Immature natural killer cell (primary cell): Measurements from ENCODE around the gene P2RX1. TPM values are rescaled to one million over a fixed set of nuclear protein-coding genes. Genes with fewer than 3 reads are reported as not detected.
A peak's percentile ranks its signal among the peaks of the same experiment; 100 is the strongest.

ENCODE experiments used
- DNase-seq, 3 donors: peaks; one replicate each; pipeline ENCODE4 v3.0.0; 2022; ENCODE audit warnings: mixed read lengths in 1 of 3
- H3K27ac Mint-ChIP-seq, 6 donors: one replicate each; pipeline ENCODE4 v1.8.0; 2020; ENCODE audit warnings: mixed read lengths in 6 of 6, mild to moderate bottlenecking in 5 of 6, inconsistent platforms in 4 of 6, moderate library complexity in 3 of 6
- H3K27me3 Mint-ChIP-seq, 3 donors: one replicate each; pipeline ENCODE4 v1.8.0; 2020 to 2021; ENCODE audit warnings: low read depth in 3 of 3, mild to moderate bottlenecking in 3 of 3, mixed read lengths in 3 of 3, moderate library complexity in 3 of 3, inconsistent platforms in 1 of 3
- H3K36me3 Mint-ChIP-seq, 3 donors: one replicate each; pipeline ENCODE4 v1.8.0; 2020; ENCODE audit warnings: mixed read lengths in 3 of 3, inconsistent platforms in 2 of 3, mild to moderate bottlenecking in 2 of 3
- H3K4me1 Mint-ChIP-seq, 2 donors: one replicate each; pipeline ENCODE4 v1.8.0; 2020; ENCODE audit warnings: inconsistent platforms in 2 of 2, mild to moderate bottlenecking in 2 of 2, mixed read lengths in 2 of 2, moderate library complexity in 1 of 2
- H3K4me3 Mint-ChIP-seq, 5 donors: one replicate each; pipeline ENCODE4 v1.8.0; 2020; ENCODE audit warnings: mild to moderate bottlenecking in 5 of 5, mixed read lengths in 5 of 5, inconsistent platforms in 3 of 5, moderate library complexity in 3 of 5
- H3K9me3 Mint-ChIP-seq, 6 donors: one replicate each; pipeline ENCODE4 v1.8.0; 2020; ENCODE audit warnings: mild to moderate bottlenecking in 6 of 6, mixed read lengths in 6 of 6, inconsistent platforms in 4 of 6, moderate library complexity in 3 of 6
- polyA plus RNA-seq, 3 donors: library from polyadenylated mRNA; unstranded; fragments of 300-500 nt; fragmentation: Illumina TruSeq; gene quantifications; one replicate each; pipeline ENCODE4 v1.2.3, GENCODE V29; 2021

P2RX1 gene
- polyA plus RNA-seq, 3 donors from 2014 or later: 0.33 TPM; not detected in 2

DNA sequence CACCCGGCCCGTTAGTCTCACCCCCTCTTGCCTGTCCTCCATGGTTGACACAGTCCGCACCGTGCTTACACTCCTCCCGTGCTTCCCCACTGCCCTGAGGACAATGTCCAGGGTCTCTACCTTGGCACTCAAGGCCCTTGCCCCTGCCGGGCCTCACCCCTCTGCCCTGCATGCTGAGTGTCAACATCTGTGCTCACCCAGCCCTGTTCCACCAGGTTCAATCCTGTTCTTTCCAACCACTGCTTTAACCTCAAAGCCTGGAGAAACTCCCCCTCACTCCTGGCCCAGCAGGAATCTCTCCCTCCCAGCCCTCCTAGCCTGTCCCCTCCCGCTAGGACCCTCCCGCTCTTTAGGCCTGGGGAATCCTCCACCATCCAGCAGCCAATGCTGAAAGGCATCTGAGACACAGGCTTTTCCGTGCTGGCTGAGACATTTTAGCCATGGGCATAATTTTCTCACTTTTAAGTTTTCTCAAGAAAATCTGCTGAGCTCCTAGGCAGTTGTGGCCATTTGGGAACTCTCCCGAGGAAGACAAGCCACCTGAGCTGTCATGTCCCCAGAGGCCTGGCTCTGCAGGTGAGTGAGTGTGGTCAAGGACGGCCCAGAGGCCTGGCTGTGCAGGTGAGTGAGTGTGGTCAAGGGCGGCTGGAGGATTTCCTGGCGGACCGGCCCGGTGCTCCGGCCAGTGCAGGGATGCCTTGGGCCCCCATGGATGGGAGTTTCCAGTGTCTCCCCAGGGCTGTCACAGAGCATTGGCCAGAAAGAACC lies 10.8 kb upstream of the P2RX1 start:
- H3K4me1 Mint-ChIP-seq: peaks cover 0 to 3% of the 10 kb centered on the region in 2 donors
- peaks cover 4 to 12% (median 5%) of the 10 kb centered on the region in 3 donors for H3K27me3 Mint-ChIP-seq
- H3K9me3 Mint-ChIP-seq: no peaks in the 10 kb centered on the region
- peak overlapping the region in 3 of 6 donors; percentile 51 to 87 (median 51) for H3K27ac Mint-ChIP-seq
- peaks cover 0 to 14% (median 0%) of the 10 kb centered on the region in 3 donors for H3K36me3 Mint-ChIP-seq
- DNase-seq: no peak
- H3K4me3 Mint-ChIP-seq: no peak overlapping the region

GRCh38 chr17:3925684-3926485 lies 9.6 kb upstream of the P2RX1 start:
- no peak for DNase-seq
- Mint-ChIP-seq H3K4me1 (peaks cover 0 to 3% of the 10 kb centered on the region in 2 donors), H3K4me3 (peak overlapping the region in 1 of 5 donors; percentile 8), H3K27me3 (peaks cover 4 to 12% (median 7%) of the 10 kb centered on the region in 3 donors), H3K27ac (peak overlapping the region in 5 of 6 donors; percentile 15 to 70 (median 32)), H3K36me3 (peaks cover 0 to 11% (median 0%) of the 10 kb centered on the region in 3 donors), H3K9me3 (no peaks in the 10 kb centered on the region)

DNA sequence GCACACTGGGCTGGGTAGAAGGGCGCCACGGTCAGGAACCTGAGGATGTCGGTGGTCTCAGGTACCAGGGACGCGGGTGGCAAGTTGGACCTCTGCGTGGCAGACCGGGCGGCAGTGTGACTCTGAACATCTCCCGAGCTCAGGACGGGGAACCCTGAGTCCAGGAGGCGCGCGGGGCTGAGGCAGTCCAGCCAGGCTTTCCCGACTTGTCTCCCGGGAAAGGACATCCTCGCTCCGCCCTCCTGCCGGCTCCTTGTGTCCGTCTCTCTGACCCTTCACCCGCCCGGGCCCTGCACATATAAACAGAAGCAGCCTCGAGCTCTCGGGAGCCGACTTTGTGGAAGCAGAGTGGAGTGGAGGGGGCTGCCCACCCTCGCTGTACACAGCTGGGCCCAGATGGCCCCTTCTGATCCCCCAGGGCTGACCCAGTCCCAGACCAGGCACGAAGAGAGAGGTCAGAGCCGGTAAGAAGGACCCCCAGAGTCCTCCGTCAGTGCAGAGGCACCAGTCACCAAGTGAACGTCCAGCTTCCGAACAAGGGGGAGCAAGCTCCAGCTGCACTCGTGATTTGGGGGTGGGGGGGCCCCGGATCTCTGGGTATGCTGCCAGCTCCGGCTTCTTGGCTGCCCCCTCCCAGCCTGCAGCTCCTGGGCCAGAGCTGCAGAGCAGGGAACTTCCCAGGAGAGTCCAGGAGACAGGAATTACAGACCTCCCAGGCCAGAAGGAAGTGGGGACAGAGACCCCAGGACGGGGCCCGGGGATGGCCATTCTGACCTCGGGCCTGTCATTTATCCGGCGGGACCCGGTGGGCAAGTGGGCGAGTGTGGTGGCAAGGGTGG lies 8.5 kb upstream of the P2RX1 start:
- Mint-ChIP-seq H3K9me3 (no peaks in the 10 kb centered on the region), H3K4me3 (no peak overlapping the region), H3K27ac (no peak overlapping the region), H3K4me1 (peaks cover 0 to 3% of the 10 kb centered on the region in 2 donors), H3K36me3 (peaks cover 0 to 9% (median 0%) of the 10 kb centered on the region in 3 donors), H3K27me3 (peaks cover 4 to 12% (median 7%) of the 10 kb centered on the region in 3 donors)
- DNase-seq: no peak

- Mint-ChIP-seq H3K4me1 (peaks cover 0 to 3% of the 10 kb centered on the region in 2 donors), H3K27ac (peak overlapping the region in 2 of 6 donors; percentile 19 to 28), H3K27me3 (peaks cover 4 to 12% (median 7%) of the 10 kb centered on the region in 3 donors), H3K36me3 (peaks cover 0 to 7% (median 0%) of the 10 kb centered on the region in 3 donors), H3K9me3 (no peaks in the 10 kb centered on the region), H3K4me3 (no peak overlapping the region)
- DNase-seq: no peak
Observed at GRCh38 chr17:3923466-3924190, 7.4 kb upstream of the P2RX1 start.

DNA sequence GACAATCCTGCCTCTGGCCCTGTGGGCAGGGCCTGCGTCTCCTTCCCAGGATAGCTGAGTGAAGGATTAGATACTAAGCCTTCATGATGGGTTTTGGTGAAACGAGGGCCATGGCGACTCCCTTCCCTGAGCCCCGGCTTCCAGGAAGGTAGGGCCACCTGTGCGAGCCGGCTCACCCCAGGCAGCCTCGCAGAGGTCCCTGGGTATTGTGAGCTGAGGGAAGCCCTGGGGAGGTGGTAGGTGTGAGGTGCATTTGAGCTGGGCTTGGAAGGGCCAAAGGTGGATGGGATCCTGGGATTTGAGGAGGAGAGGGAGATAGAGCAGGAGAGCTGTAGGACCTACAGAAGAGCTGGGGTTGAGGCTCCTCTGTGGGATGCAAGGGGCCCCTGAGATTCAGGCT lies 6.5 kb upstream of the P2RX1 start:
- no peaks in the 10 kb centered on the region for H3K9me3 Mint-ChIP-seq
- H3K4me1 Mint-ChIP-seq: peaks cover 0 to 6% of the 10 kb centered on the region in 2 donors
- H3K27me3 Mint-ChIP-seq: peaks cover 4 to 10% (median 7%) of the 10 kb centered on the region in 3 donors
- peak overlapping the region in 3 of 6 donors; percentile 15 to 49 (median 28) for H3K27ac Mint-ChIP-seq
- no peak overlapping the region for H3K4me3 Mint-ChIP-seq
- no peak for DNase-seq
- peaks cover 0 to 7% (median 0%) of the 10 kb centered on the region in 3 donors for H3K36me3 Mint-ChIP-seq

- DNase-seq: no peak
- Mint-ChIP-seq H3K36me3 (peaks cover 0 to 7% (median 0%) of the 10 kb centered on the region in 3 donors), H3K4me3 (no peak overlapping the region), H3K27ac (peak overlapping the region in 1 of 6 donors; percentile 17), H3K27me3 (peaks cover 6 to 9% (median 7%) of the 10 kb centered on the region in 3 donors), H3K9me3 (no peaks in the 10 kb centered on the region), H3K4me1 (peaks cover 6 to 11% of the 10 kb centered on the region in 2 donors)
Observed at GRCh38 chr17:3921502-3922319, 5.4 kb upstream of the P2RX1 start.

GRCh38 chr17:3921006-3921405 lies 4.7 kb upstream of the P2RX1 start:
- Mint-ChIP-seq H3K27ac (peak overlapping the region in 1 of 6 donors; percentile 34), H3K4me3 (no peak overlapping the region), H3K9me3 (no peaks in the 10 kb centered on the region), H3K4me1 (peaks cover 13 to 18% of the 10 kb centered on the region in 2 donors), H3K36me3 (peaks cover 0 to 7% (median 0%) of the 10 kb centered on the region in 3 donors), H3K27me3 (peaks cover 6 to 9% (median 7%) of the 10 kb centered on the region in 3 donors)
- no peak for DNase-seq

- no peak overlapping the region for H3K27ac Mint-ChIP-seq
- peaks cover 29 to 32% of the 10 kb centered on the region in 2 donors for H3K4me1 Mint-ChIP-seq
- H3K9me3 Mint-ChIP-seq: no peaks in the 10 kb centered on the region
- peaks cover 5 to 10% (median 6%) of the 10 kb centered on the region in 3 donors for H3K27me3 Mint-ChIP-seq
- peaks cover 0 to 3% (median 0%) of the 10 kb centered on the region in 3 donors for H3K36me3 Mint-ChIP-seq
- DNase-seq: no peak
- no peak overlapping the region for H3K4me3 Mint-ChIP-seq
Observed at GRCh38 chr17:3919123-3919624, 2.9 kb upstream of the P2RX1 start.

DNA sequence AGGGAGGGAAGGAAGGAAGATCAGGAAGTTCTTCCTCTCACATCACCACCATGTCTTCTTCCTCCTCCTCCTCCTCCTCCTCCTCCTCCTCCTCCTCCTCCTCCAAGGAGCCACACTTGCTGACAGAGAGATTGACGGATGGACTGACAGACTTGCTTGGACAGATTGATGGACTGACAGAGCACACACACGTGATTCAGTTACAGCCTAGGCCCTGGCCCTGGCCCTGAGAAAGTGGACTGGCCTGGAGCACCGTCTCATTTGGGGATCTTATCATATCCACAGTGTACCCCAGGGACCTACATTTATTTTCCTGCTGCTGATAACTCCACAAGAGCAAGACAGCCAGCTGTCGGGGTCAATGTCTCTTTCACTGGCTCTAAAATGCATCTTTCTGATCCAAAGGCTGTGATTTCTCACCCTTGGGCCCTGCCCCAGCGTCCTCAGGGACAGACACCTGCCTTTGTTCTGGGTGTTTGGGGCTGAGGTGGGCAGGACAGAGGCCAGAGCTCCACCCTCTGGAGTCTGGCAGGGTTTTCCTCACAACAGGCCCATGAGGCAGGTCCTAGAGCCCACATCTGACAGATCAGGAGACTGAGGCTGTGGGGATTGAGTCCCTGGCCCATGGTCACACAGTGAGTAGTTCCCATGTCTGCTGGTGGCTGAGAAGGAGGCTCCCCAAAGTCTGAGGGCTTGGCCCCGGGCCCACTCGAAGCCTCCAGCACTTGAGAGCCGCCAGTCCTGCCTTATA lies 2.3 kb upstream of the P2RX1 start:
- Mint-ChIP-seq H3K9me3 (no peaks in the 10 kb centered on the region), H3K4me1 (peaks cover 35 to 38% of the 10 kb centered on the region in 2 donors), H3K27me3 (peaks cover 5 to 10% (median 6%) of the 10 kb centered on the region in 3 donors), H3K27ac (peak overlapping the region in 4 of 6 donors; percentile 31 to 61 (median 46)), H3K4me3 (peak overlapping the region in 1 of 5 donors; percentile 35), H3K36me3 (no peaks in the 10 kb centered on the region)
- no peak for DNase-seq

- DNase-seq: no peak
- H3K9me3 Mint-ChIP-seq: no peaks in the 10 kb centered on the region
- H3K27me3 Mint-ChIP-seq: peaks cover 5 to 11% (median 5%) of the 10 kb centered on the region in 3 donors
- peak overlapping the region in 1 of 5 donors; percentile 83 for H3K4me3 Mint-ChIP-seq
- peak overlapping the region in 3 of 6 donors; percentile 65 to 87 (median 86) for H3K27ac Mint-ChIP-seq
- no peaks in the 10 kb centered on the region for H3K36me3 Mint-ChIP-seq
- peaks cover 37 to 40% of the 10 kb centered on the region in 2 donors for H3K4me1 Mint-ChIP-seq
Observed at GRCh38 chr17:3917391-3917931, 1.2 kb upstream of the P2RX1 start.

DNA sequence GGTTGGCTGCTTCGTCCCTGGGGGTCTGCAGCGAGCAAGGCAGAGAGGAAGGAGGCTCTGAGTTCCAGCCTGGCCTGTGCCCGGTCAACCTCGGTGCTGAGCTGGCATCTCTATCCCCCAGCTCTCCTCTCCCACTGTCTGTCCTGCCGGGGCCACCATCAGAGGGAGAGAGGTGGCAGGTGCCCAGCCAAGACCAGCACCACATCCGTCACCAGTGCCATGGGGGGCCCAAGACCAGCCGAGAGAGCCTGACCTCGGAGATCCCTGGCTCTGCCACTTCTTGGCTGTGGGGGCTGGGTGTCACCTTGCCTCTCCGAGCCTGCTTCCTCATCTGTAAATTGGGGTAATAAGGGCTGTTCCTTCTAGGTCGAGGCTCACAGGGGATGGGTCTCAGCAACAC lies 560 bp upstream of the P2RX1 start:
- DNase-seq: peak; percentile 27 to 33 (median 30)
- no peaks in the 10 kb centered on the region for H3K36me3 Mint-ChIP-seq
- H3K4me1 Mint-ChIP-seq: peaks cover 38 to 42% of the 10 kb centered on the region in 2 donors
- peak overlapping the region; percentile 66 to 83 (median 75) for H3K4me3 Mint-ChIP-seq
- H3K27ac Mint-ChIP-seq: peak overlapping the region in 5 of 6 donors; percentile 65 to 91 (median 86)
- H3K9me3 Mint-ChIP-seq: no peaks in the 10 kb centered on the region
- peaks cover 2 to 13% (median 5%) of the 10 kb centered on the region in 3 donors for H3K27me3 Mint-ChIP-seq
